Peyer's patch (tissue), 4 donors: ENCODE data around the gene ERVK3-1. TPM values are rescaled to one million over a fixed set of nuclear protein-coding genes. Genes with fewer than 3 reads are reported as not detected.

Source experiments
- DNase-seq, 3 donors: peaks; one replicate each; pipeline ENCODE4 v3.0.0-alpha.2; 2017 to 2019
- H3K27ac ChIP-seq, 4 donors: fragments of 200-600 bp; sonication (generic); one replicate each; pipeline ENCODE4 v1.5.1; 2016 to 2019
- H3K27me3 ChIP-seq, 2 donors: fragments of 200-600 bp; sonication (generic); one replicate each; pipeline ENCODE4 v1.5.1; 2019
- H3K36me3 ChIP-seq, 3 donors: fragments of 200-600 bp; sonication (generic); one replicate each; pipeline ENCODE4 v1.5.1; 2016 to 2019
- H3K4me1 ChIP-seq, 4 donors: fragments of 200-600 bp; sonication (generic); one replicate each; pipeline ENCODE4 v1.5.1; 2016 to 2019
- H3K4me3 ChIP-seq, 4 donors: fragments of 200-600 bp; sonication (generic); 1 replicate in 3 of 4; 2 replicates in 1 of 4; pipeline ENCODE4 v1.5.1; 2016 to 2019; ENCODE audit warnings: mild to moderate bottlenecking in 1 of 4
- H3K9me3 ChIP-seq, 4 donors: fragments of 200-600 bp; sonication (generic); one replicate each; pipeline ENCODE4 v1.5.1; 2016 to 2019; ENCODE audit warnings: mild to moderate bottlenecking in 1 of 4
- CTCF ChIP-seq, 6 experiments: fragments of 450-650 bp in 4 of 6; fragments of 200-600 bp in 2 of 6; sonication (generic) in 1 of 6; IDR thresholded peaks; one replicate each; pipeline ENCODE4 v1.5.1; 2017 to 2019; ENCODE audit warnings: antibody characterized with exemption in 6 of 6, mild to moderate bottlenecking in 3 of 6, moderate library complexity in 1 of 6
- POLR2A ChIP-seq, 2 donors: fragments of 450-650 bp; IDR thresholded peaks; one replicate each; pipeline ENCODE4 v1.5.1; 2017; ENCODE audit warnings: antibody characterized with exemption in 2 of 2, mild to moderate bottlenecking in 2 of 2, moderate library complexity in 2 of 2
- total RNA-seq, 4 donors: library from RNA; depleted of rRNA; stranded (reverse); fragments of >200 nt; gene quantifications; one replicate each; pipeline ENCODE4 v1.1.0, GENCODE V29; 2016

The ERVK3-1 gene
- total RNA-seq, 4 donors from 2014 or later, result 41.3 to 54.2 (median 47.2) TPM

- DNase-seq, result no peak
- Histone ChIP-seq H3K36me3 (peaks cover 0 to 56% (median 0%) of the 10 kb centered on the region in 3 donors), H3K4me1 (no peaks in the 10 kb centered on the region), H3K9me3 (peaks cover 4 to 100% (median 57%) of the 10 kb centered on the region in 4 donors), H3K27ac (no peak overlapping the region), H3K27me3 (no peaks in the 10 kb centered on the region), H3K4me3 (no peak overlapping the region)
- no peak for TF ChIP-seq POLR2A (IDR thresholded peaks at IDR 0.05)
- TF ChIP-seq CTCF (IDR thresholded peaks at IDR 0.05), result no peak
These were observed 40.1 kb upstream of the ERVK3-1 start for GRCh38 chr19:58265100-58265499.

- no peak for TF ChIP-seq POLR2A (IDR thresholded peaks at IDR 0.05)
- TF ChIP-seq CTCF (IDR thresholded peaks at IDR 0.05), result no peak
- Histone ChIP-seq H3K4me3 (no peak overlapping the region), H3K36me3 (peaks cover 0 to 40% (median 0%) of the 10 kb centered on the region in 3 donors), H3K27me3 (no peaks in the 10 kb centered on the region), H3K9me3 (peaks cover 0 to 98% (median 41%) of the 10 kb centered on the region in 4 donors), H3K27ac (no peak overlapping the region), H3K4me1 (no peaks in the 10 kb centered on the region)
- no peak for DNase-seq
These were observed 36.8 kb upstream of the ERVK3-1 start for GRCh38 chr19:58268344-58268743.

DNA sequence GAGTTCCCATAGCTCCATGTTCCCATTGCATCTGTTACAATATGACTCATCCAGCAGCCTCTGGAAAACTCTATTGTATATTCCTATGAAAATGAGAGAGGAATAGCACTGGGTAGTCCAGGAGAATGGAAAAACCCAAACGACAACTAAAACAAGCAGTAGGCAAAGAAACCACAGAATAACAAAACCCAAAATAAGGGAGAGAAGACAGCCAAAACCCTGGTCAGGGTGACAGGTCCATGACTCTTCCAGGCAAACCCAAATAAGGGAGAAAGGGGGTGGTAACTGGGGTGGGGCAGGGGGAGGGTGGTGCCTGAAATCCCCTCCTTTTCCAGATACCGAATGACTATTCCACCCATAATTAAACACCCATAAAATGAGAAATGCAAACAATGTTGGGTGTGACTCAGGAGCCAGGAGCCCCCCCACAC is 30.4 kb upstream of the ERVK3-1 start:
- no peak for DNase-seq
- Histone ChIP-seq H3K9me3 (peaks cover 0 to 54% (median 10%) of the 10 kb centered on the region in 4 donors), H3K27me3 (no peaks in the 10 kb centered on the region), H3K36me3 (peaks cover 0 to 25% (median 0%) of the 10 kb centered on the region in 3 donors), H3K27ac (no peak overlapping the region), H3K4me3 (no peak overlapping the region), H3K4me1 (peaks cover 0 to 5% (median 1%) of the 10 kb centered on the region in 4 donors)
- TF ChIP-seq POLR2A (IDR thresholded peaks at IDR 0.05) (no peak), CTCF (IDR thresholded peaks at IDR 0.05) (no peak)

DNA sequence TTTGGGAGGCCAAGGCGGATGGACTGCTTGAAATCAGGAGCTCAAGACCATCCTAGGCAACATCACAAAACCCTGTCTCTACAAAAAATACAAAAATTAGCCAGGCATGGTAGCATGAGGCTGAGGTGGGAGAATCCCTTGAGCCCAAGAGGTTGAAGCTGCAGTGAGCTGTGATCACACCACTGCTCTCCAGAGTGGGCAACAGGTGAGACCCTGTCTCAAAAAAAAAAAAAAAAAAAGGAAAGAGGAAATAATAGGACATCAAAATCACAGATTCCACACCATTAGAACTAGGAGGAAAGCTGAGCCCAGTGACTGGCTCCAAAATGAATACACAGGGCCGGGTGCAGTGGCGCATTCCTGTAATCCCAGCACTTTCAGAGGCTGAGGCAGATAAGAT is 29.6 kb upstream of the ERVK3-1 start:
- TF ChIP-seq POLR2A (IDR thresholded peaks at IDR 0.05) (no peak), CTCF (IDR thresholded peaks at IDR 0.05) (no peak)
- Histone ChIP-seq H3K27me3 (no peaks in the 10 kb centered on the region), H3K27ac (no peak overlapping the region), H3K36me3 (peaks cover 0 to 25% (median 0%) of the 10 kb centered on the region in 3 donors), H3K4me1 (peaks cover 0 to 13% (median 1%) of the 10 kb centered on the region in 4 donors), H3K9me3 (peaks cover 0 to 46% (median 7%) of the 10 kb centered on the region in 4 donors), H3K4me3 (no peak overlapping the region)
- no peak for DNase-seq

GRCh38 chr19:58277197-58277596 is 28.0 kb upstream of the ERVK3-1 start:
- no peaks in the 10 kb centered on the region for H3K27me3 ChIP-seq
- no peak overlapping the region for H3K27ac ChIP-seq
- no peak for TF ChIP-seq CTCF (IDR thresholded peaks at IDR 0.05)
- TF ChIP-seq POLR2A (IDR thresholded peaks at IDR 0.05), result no peak
- no peak overlapping the region for H3K4me3 ChIP-seq
- no peak for DNase-seq
- H3K36me3 ChIP-seq, result peaks cover 0 to 15% (median 0%) of the 10 kb centered on the region in 3 donors
- peaks cover 0 to 13% (median 1%) of the 10 kb centered on the region in 4 donors for H3K4me1 ChIP-seq
- H3K9me3 ChIP-seq, result peaks cover 0 to 30% (median 3%) of the 10 kb centered on the region in 4 donors
